HG02763 (cell line): ENCODE measurements around the gene TRIM17.

ENCODE experiments used
- ATAC-seq: cut with Tn5 transposase; IDR thresholded peaks from one replicate; pipeline ENCODE4 v1.9.1; 2021; ENCODE audit warnings: mild to moderate bottlenecking, moderate library complexity; ENCODE audit not compliant: unreplicated experiment

Gene TRIM17

GRCh38 chr1:228370439-228370940 lies 46.2 kb downstream of the TRIM17 start:
- ATAC-seq: no peak

DNA sequence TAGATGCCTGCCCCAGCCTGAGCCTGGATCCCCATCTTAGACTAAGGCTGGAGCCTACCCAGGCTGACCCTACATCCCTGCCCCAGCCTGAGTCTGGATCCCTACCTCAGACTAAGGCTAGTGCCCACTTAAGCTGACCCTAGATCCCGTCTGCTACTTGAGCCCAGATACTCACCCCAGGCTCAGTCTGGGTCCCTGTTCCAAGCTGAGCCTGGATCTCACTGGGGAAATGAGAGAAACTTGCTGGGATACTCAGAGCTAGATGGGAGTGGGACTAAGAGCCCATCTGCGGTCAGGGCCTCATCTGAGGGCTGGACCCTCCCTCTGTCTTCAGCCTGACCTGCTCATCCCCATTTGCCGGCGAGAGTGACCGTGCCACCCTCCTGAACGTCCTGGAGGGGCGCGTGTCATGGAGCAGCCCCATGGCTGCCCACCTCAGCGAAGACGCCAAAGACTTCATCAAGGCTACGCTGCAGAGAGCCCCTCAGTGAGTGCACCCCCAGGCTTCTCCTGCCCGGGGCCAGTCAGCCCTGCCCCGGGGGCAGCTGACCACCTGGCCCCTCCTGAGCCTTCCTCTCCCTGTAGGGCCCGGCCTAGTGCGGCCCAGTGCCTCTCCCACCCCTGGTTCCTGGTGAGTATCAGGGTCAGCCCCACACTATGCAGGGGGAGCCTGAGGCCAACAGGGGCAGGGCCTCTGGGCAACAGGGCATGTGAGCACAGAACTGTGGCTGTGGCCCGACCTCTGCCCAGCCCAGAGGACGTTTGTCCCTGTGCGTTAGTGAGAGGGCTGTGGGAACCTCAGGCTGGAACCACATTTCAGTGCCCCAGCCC lies 46.8 kb downstream of the TRIM17 start:
- ATAC-seq: no peak

DNA sequence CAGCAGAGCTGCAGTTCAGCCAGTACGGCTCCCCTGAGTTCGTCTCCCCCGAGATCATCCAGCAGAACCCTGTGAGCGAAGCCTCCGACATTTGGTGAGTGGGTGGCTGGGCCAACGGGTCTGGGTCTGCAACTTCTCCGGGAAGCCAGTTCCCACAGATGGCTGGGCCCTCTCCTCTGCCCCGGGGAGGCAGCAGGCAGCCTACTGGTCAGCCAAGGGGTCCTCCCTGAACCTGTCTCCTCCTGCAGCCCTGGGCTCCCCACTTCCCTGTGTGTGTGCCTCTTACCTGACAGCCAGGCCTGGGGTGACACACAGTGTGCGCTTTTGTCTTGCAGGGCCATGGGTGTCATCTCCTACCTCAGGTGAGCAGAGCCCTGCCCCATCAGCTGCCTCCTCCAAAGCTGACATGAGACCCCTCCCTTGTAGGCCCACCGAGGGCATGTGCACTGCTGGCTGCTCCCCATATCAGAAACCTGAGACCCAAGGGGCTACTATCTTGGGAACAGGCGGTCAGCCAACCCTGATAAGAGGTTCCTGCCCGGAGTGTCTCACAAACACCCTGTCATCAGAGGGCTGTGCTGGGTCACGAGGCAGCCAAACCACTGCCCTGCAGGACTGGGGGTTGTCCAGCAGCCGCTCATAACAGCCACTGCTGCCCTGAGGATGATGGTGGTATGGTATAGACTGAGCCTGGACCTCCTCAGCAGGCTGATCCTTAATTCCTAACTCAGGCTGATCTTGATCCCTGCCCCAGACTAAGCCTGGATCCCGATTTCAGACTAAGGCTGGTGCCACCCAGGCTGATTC lies 47.7 kb downstream of the TRIM17 start:
- no peak for ATAC-seq

GRCh38 chr1:228367798-228368791 lies 48.6 kb downstream of the TRIM17 start:
- ATAC-seq: no peak

DNA sequence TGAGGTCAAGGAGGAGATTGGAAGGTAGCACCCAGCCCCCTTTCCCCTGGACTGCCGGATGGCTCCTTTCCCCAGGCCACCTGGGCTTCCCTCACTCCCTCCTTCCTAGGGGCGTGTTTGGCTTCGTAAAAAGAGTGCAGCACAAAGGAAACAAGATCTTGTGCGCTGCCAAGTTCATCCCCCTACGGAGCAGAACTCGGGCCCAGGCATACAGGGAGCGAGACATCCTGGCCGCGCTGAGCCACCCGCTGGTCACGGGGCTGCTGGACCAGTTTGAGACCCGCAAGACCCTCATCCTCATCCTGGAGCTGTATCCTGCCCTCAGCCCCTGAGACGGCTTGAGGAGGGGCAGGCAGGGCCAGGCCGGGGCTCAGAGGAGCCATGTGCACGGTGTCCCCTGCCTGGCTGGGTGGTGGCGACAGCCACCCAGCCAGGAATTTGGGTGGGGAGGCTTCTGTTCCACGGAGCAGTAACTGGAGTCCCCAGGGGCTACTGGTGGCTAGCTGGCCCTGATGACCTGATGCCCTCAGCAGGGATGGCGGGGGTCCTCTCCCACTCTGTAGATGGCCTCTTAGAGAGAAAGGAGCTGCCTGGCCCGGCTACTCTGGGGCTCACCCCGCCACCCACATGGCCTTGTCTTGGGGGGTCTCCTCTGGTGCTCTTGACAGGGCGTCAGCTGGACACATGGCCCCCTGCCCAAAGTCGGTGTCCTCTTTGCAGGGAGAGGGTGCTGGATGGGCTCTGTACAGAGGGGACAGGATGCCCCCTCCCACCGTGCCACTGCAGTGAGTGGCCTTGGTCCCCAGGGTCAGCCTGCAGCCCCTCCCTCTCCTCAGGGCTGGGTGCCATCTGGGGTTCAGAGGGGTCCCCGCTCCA lies 49.6 kb downstream of the TRIM17 start:
- no peak for ATAC-seq

- no peak for ATAC-seq
Measured at GRCh38 chr1:228366062-228366865, 50.4 kb downstream of the TRIM17 start.

DNA sequence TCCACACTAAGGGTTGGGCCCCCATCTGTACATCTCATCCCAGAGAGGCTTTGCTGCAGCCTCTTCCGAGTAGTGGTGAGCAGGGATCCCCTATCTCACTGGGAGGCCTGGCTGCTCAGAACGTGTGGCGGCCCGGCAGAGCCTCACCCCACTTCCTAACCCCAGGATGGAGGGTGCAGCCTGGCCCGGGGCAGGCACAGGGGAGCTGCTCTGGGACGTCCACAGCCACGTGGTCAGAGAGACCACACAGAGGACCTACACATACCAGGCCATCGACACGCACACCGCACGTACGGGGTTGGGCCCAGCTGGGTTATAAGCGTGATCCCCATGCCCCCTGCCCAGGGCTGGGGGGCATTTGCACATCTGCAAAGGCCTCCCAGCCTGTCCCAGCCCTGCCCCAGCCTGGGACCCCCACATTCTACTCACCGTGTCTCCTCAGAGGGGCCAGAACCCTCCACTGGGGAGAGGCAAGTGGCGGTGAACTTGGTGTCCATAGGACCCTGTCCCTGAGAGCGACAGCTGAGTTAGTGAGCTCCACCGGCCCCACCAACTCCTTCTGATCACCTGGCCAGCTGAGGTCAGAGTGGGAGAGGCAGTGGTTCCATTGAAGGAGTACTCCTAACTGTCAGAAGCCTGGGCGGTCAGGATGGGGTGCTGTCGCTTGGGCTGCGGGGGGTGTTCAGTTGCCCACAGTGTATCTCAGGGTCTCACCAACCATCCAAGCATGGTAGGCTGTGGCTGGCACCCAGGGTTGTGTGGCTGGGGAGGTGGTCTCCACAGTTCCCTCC lies 51.2 kb downstream of the TRIM17 start:
- ATAC-seq: no peak

DNA sequence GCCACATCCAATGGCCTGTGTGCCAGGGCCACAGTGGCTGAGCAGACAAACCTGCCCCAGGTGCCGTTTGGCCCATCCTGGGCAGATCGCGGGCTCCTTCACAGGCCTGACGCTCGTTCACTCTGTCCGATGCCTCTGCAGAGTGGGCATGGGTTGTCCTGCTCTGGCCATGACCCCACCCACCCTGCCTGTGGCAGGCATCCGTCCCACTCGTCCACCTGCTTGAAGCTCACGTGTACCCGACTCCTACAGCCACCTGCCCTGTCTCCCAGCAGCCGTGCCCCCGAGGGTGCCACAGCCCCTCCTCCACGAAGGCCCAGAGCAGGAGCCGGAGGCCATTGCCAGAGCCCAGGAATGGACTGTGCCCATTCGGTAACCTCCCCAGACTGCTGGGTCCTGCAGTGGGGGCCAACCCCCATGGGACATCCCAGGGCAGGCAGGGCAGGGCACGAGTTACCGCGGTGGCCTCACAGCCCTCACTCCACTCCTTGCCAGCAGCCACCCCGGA lies 51.9 kb downstream of the TRIM17 start:
- ATAC-seq: no peak

DNA sequence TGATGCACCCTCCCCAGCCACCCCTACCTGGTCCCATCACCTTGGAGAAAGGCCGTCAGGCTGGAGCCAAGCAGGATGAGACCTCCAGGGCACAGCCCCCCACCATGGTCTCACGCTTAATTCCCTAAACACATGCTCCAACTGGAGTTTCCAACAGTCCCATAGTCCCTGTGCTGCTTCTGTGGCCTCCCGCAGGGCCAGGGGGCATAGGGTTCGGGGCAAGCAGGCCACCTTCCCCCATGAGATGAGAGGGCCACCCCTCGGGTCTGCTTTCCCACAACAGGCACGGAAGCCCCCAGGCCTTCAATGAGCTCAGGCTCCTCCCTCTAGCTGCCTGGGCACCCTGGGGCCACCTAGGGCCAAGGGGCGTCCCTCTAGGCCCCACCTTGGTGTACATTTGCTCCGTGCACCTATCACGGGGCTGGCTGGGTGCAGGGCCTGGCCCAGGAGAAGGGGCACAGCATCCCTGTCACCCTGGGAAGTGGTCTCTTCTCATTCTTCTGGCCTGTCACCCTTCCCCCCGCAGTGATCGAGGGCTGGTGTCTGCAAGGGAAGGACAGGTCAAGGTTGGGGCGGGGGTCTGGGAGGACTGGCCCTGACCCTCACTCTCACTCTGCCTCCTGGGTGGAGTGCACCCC lies 52.5 kb downstream of the TRIM17 start:
- no peak for ATAC-seq

DNA sequence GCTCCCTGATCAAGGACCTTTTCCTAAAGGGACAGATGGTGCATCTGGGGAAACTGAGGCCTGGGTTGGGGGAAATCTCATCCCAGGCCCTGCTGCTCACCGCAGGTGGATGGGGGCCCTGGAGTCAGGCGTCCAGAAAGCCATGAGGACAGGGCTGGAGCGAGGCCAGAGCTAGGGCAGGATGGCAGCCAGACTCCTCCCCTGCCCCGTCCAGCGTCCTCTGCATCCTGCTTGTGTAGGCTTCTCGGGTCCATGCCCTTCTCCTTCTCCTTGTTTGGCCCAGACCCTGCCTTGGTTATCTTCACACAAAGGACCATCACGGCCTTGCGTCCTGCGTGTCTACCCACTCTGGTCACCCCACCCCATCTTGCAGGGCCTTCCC lies 53.0 kb downstream of the TRIM17 start:
- no peak for ATAC-seq

GRCh38 chr1:228362884-228363450 lies 53.7 kb downstream of the TRIM17 start:
- no peak for ATAC-seq

DNA sequence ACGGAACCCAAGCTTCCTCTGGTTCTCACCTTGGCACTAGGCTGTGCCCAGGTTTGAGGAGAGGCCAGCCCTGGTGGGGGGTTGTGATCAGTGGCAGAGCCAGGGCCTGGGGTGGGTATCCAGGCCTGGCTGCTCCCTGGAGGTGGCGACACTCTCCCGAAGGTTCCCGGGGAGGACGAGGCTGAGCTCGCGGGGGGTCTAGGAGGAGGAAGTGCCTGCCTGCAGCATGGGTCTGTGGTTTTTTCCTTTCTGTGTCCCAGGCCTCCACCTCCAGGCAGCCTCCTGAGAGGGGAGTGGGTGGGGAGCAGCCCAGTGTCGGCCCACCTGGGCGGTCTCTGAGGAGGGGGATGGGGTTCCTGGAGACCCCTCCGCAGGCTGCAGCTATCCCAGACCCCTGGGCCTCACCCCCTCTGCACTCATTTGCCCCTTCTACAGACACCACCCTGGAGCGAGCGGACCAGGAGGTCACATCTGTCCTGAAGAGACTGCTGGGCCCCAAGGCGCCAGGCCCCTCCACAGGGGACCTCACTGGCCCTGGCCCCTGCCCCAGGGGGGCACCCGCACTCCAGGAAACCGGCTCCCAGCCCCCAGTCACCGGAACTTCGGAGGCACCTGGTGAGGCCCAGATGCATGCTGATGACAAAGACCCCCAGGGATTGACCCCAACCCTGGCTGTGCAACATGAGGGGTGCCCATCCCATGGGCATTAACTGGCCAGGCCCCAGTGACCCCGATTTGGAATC lies 54.3 kb downstream of the TRIM17 start:
- no peak for ATAC-seq

DNA sequence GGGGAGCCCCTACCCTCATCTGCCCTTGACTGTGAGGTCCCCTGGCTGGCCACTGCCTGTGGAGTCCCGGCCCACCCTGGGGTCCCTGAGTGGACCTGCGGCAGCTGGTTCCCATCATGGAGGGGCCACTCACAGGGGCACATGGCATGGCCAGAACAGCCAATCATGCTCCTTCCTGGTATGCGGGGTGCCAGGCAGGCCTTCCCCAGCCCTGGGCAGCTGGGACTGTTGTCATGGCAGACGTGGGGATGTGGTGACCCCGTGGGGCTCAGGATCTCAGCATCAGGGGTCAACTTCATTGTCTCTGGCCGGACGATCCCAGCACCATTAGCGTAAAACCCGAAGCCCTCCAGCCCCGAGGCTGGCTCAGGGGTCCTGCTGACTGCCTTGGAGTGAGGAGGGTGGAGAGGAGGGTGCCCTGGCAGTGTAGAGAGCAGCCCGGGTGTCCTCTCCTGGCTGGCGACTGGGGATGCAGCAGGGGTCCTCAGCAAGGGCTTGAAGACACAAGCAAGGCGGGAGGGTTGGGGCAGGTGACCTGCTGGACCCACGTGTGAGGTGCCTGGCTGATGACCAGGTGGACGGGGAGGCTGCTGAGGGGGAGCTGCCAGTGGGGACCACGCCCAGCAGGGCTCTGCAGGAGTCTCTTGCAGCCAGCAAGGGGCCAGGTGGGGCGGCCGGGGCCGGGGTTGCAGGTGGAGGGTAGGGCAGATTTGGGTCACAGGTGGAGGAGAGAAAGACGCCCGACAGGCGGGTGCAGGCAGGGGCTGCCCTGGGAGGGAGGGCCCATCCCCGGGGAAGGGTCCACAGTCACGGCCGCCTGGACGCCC lies 55.1 kb downstream of the TRIM17 start:
- no peak for ATAC-seq

DNA sequence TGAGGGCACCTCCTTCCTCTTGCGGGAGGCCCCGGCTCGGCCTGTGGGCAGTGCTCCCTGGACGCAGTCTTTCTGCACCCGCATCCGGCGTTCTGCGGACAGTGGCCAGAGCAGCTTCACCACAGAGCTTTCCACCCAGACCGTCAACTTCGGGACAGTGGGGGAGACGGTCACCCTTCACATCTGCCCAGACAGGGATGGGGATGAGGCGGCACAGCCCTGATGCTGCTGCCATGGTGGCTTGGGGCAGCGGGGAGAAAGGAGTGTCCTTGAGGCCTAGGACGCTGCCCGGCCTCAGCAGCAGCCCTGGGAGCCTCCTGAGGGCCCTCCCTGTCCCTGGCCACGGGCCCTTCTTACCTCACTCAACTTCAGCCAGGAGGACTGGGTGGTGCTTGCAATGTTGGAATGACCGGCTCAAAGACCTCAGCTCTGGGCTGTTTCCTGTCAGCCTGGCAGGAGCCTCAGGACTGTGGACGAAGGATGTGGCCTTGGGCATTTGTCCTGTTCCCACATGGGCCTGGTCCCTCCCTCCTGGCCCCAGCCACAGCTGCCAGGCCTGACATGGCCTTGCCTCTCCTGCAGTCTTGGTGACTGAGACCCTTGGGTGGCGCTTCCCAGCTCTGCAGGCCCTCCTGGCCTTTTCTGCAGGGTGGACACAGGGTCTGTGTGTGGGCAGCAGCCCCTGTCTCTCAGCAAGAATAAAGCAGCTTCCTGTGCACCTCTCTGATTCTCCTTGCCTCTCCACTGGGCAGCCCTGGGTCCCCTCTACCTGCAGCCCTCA lies 55.9 kb downstream of the TRIM17 start:
- ATAC-seq: no peak
